Kidney (tissue), 14 donors: Measurements from ENCODE around the gene RUBCNL. TPM values are rescaled to one million over a fixed set of nuclear protein-coding genes. Genes with fewer than 3 reads are reported as not detected.

ENCODE experiments used
- DNase-seq, 5 donors: peaks; one replicate each; pipeline ENCODE4 v3.0.0-alpha.2; 2013 to 2020
- FAIRE-seq: peaks from 2 replicates; lab custom pipeline; 2012; peaks lifted over from hg19 to GRCh38; lab: Jason Lieb, UNC
- H3K27ac ChIP-seq, 2 donors: one replicate each; pipeline ENCODE4 v1.7.0; 2013; ENCODE audit warnings: low read depth in 2 of 2, low read length in 2 of 2, inconsistent platforms in 1 of 2
- H3K27me3 ChIP-seq: one replicate; pipeline ENCODE4 v1.7.1; 2013; ENCODE audit warnings: low read length, inconsistent platforms; ENCODE audit not compliant: control insufficient read depth, insufficient read depth
- H3K36me3 ChIP-seq, 3 donors: one replicate each; pipeline versions ENCODE4 v1.7.0 to v1.7.1; 2013; ENCODE audit warnings: low read length in 3 of 3, control low read depth in 1 of 3, inconsistent platforms in 1 of 3; ENCODE audit not compliant: insufficient read depth in 3 of 3, control insufficient read depth in 2 of 3
- H3K4me1 ChIP-seq, 3 donors: one replicate each; pipeline versions ENCODE4 v1.7.0 to v1.7.1; 2013; ENCODE audit warnings: low read length in 3 of 3, inconsistent platforms in 1 of 3, low read depth in 1 of 3; ENCODE audit not compliant: control insufficient read depth in 2 of 3, insufficient read depth in 2 of 3
- H3K4me3 ChIP-seq, 3 donors: one replicate each; pipeline versions ENCODE4 v1.7.0 to v1.8.1; 2013; ENCODE audit warnings: low read length in 3 of 3, control low read depth in 1 of 3, inconsistent platforms in 1 of 3
- H3K9ac ChIP-seq, 3 donors: one replicate each; pipeline versions ENCODE4 v1.7.0 to v1.7.1; 2013; ENCODE audit warnings: low read length in 3 of 3, control low read depth in 1 of 3, inconsistent platforms in 1 of 3
- H3K9me3 ChIP-seq, 3 donors: one replicate each; pipeline versions ENCODE4 v1.7.0 to v1.7.1; 2013; ENCODE audit warnings: low read length in 3 of 3, control low read depth in 1 of 3, inconsistent platforms in 1 of 3; ENCODE audit not compliant: control insufficient read depth in 2 of 3, insufficient read depth in 1 of 3
- CTCF ChIP-seq: IDR thresholded peaks from 3 replicates; pipeline ENCODE4 v1.5.1; 2012; ENCODE audit warnings: mild to moderate bottlenecking, moderate library complexity, borderline replicate concordance; ENCODE audit not compliant: insufficient read depth; ENCODE audit errors: extremely low read depth
- intact Hi-C: fragments of 100-400 bp; cut with DNase I; formaldehyde crosslinking; loops from one replicate; pipeline ENCODE4 v1.11.1; 2022
- polyA plus RNA-seq: library from polyadenylated mRNA; stranded (reverse); fragments of 350-450 nt; fragmentation: Illumina TruSeq; extraction: RNeasy Lipid Tissue Mini Kit (QIAGEN cat#74804); gene quantifications from one replicate; pipeline ENCODE4 v1.2.3, GENCODE V29; 2014; ENCODE audit warnings: low read depth, low replicate concordance; ENCODE audit not compliant: insufficient read depth
- total RNA-seq: library from RNA; stranded (reverse); fragmentation: NEBNext Ultra II Directional; extraction: Animal tissue kit (Norgen Biotek cat#: 25700); gene quantifications from one replicate; pipeline ENCODE4 v1.2.1, GENCODE V29; 2021
- donor health status: control.
- donor health status: control.
- donor health status: control.
- donor health status: control.
- donor health status: control.
- donor health status: DM: yes; HTN: yes; CAD: no.
- donor health status: Normal renal cell carcinoma (clear cell type).

The RUBCNL gene
- total and polyA plus RNA-seq, 2 donors from 2014 or later, result 0.54 to 4.6 TPM

GRCh38 chr13:46403851-46404732 is 17.0 kb upstream of the RUBCNL start:
- H3K36me3 ChIP-seq, result no peaks in the 10 kb centered on the region
- DNase-seq, result no peak
- H3K9me3 ChIP-seq, result no peaks in the 10 kb centered on the region
- H3K4me3 ChIP-seq, result no peak overlapping the region
- H3K27ac ChIP-seq, result no peak overlapping the region
- no peak overlapping the region for H3K9ac ChIP-seq
- intact Hi-C loops, result no loop called here
- no peak for FAIRE-seq
- no peak for TF ChIP-seq CTCF
- H3K27me3 ChIP-seq, result no peaks in the 10 kb centered on the region
- H3K4me1 ChIP-seq, result no peaks in the 10 kb centered on the region

- FAIRE-seq (no peak), DNase-seq (no peak)
- Histone ChIP-seq H3K27ac (no peak overlapping the region), H3K9me3 (no peaks in the 10 kb centered on the region), H3K27me3 (no peaks in the 10 kb centered on the region), H3K4me3 (no peak overlapping the region), H3K4me1 (no peaks in the 10 kb centered on the region), H3K36me3 (no peaks in the 10 kb centered on the region), H3K9ac (no peak overlapping the region)
- TF ChIP-seq CTCF, result no peak
- intact Hi-C loops, result no loop called here
Measured at GRCh38 chr13:46402178-46402577, 15.1 kb upstream of the RUBCNL start.

- intact Hi-C loops, result no loop called here
- DNase-seq (no peak), FAIRE-seq (no peak)
- H3K27me3 ChIP-seq, result no peaks in the 10 kb centered on the region
- H3K36me3 ChIP-seq, result no peaks in the 10 kb centered on the region
- no peak overlapping the region for H3K4me3 ChIP-seq
- no peak for TF ChIP-seq CTCF
- H3K9ac ChIP-seq, result no peak overlapping the region
- no peak overlapping the region for H3K27ac ChIP-seq
- H3K4me1 ChIP-seq, result no peaks in the 10 kb centered on the region
- no peaks in the 10 kb centered on the region for H3K9me3 ChIP-seq
Measured at GRCh38 chr13:46401432-46401831, 14.4 kb upstream of the RUBCNL start.
